ENCODE results near the gene PRKAG1.

PRKAG1 gene

GRCh38 chr12:49030714-49031572 lies 12.4 kb upstream of the PRKAG1 start:
- DNase-seq, result no peak

- no peak for DNase-seq
These were observed 11.5 kb upstream of the PRKAG1 start for GRCh38 chr12:49030119-49030518.

- no peak for DNase-seq
These were observed 10.2 kb upstream of the PRKAG1 start for GRCh38 chr12:49028666-49029275.

- no peak for DNase-seq
These were observed 9.4 kb upstream of the PRKAG1 start for GRCh38 chr12:49027846-49028555.

GRCh38 chr12:49026678-49027480 lies 8.3 kb upstream of the PRKAG1 start:
- no peak for DNase-seq

- no peak for DNase-seq
These were observed 7.5 kb upstream of the PRKAG1 start for GRCh38 chr12:49026101-49026500.

GRCh38 chr12:49025463-49025862 lies 6.9 kb upstream of the PRKAG1 start:
- DNase-seq, result no peak

- DNase-seq, result no peak
These were observed 6.0 kb upstream of the PRKAG1 start for GRCh38 chr12:49024543-49024942.

GRCh38 chr12:49023812-49024211 lies 5.2 kb upstream of the PRKAG1 start:
- no peak for DNase-seq

GRCh38 chr12:49022558-49023178 lies 4.1 kb upstream of the PRKAG1 start:
- no peak for DNase-seq

- DNase-seq, result no peak
These were observed 2.8 kb upstream of the PRKAG1 start for GRCh38 chr12:49021292-49021915.

- DNase-seq, result no peak
These were observed 1.9 kb upstream of the PRKAG1 start for GRCh38 chr12:49020441-49020840.

GRCh38 chr12:49019443-49020324 lies 1.1 kb upstream of the PRKAG1 start:
- no peak for DNase-seq

- no peak for DNase-seq
These were observed 499 bp upstream of the PRKAG1 start for GRCh38 chr12:49019120-49019430.

GRCh38 chr12:49017891-49018260 lies 700 bp downstream of the PRKAG1 start:
- peak; percentile 8 for DNase-seq

GRCh38 chr12:49015196-49015595 lies 3.4 kb downstream of the PRKAG1 start:
- DNase-seq, result no peak

GRCh38 chr12:49014547-49014946 lies 4.0 kb downstream of the PRKAG1 start:
- no peak for DNase-seq

- no peak for DNase-seq
These were observed 5.1 kb downstream of the PRKAG1 start for GRCh38 chr12:49013428-49013827.

GRCh38 chr12:49012739-49013138 lies 5.8 kb downstream of the PRKAG1 start:
- no peak for DNase-seq

- DNase-seq, result no peak
These were observed 8.4 kb downstream of the PRKAG1 start for GRCh38 chr12:49010092-49010668.

GRCh38 chr12:49008943-49009342 lies 9.6 kb downstream of the PRKAG1 start:
- DNase-seq, result no peak
